GM19455 (cell line): ENCODE data around the gene TCF7L1.
"Not testable (repeated sequence)": the region's sequence is repeated elsewhere in the genome, so short reads cannot be mapped to it uniquely, and the experiment has no call there.

Experiments
- ATAC-seq: cut with Tn5 transposase; IDR thresholded peaks from one replicate; pipeline ENCODE4 v1.9.1; 2021; ENCODE audit not compliant: unreplicated experiment

The TCF7L1 gene

DNA sequence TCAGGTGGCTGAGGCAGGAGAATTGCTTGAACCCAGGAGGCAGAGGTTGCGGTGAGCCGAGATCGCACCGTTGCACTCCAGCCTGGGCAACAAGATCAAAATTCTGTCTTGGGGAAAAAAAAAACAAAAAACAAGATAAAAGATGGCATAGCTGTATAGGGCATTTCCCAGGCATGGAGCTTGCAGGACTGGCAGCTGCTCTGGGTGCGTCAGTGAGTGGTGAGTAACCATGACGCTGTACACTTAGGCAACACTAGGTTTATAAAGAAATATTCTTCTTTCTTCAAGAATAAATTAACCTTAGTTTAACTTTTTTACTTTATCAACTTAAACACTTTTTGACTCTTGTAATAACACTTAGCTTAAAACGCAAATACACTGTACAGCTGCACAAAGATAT, 179.2 kb downstream of the TCF7L1 start:
- ATAC-seq, result no peak

DNA sequence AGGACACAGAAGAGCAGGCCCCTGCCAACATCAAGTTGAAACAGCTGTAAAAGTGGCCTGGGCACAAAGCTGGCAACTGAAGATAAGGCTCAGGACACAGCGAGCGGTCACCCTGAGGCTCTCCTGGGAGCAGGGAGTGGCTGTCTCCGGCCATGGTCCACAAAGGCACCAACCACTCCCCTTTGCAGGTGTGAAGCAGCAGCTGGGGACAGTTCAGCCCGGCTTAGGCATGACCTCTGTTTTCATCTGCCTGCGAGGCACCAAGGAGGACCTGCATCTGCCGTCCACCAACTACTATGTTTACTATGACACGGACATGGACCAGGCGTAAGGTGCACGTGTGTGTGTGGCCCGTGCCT, 181.7 kb downstream of the TCF7L1 start:
- ATAC-seq, result no peak

DNA sequence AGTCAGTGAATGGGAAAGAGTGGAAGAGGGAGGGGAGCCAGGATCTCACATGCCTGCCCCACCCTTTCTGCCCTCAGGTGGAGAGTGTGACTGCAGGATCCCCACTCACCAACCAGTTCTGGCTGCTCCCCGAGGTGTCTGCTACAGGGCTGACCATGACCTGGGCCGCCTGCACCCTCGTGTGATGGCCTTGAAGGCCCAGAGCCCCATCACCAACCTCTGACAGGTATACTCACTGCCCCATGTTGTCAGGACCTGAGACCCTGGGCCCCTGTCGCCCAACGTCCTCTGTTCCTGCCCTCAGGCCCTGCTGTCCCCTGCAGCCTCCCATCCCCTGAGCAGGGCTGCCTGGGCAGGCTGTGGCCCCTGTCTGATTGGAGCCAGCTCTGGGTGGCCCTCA, 182.7 kb downstream of the TCF7L1 start:
- ATAC-seq, result not testable (repeated sequence)

DNA sequence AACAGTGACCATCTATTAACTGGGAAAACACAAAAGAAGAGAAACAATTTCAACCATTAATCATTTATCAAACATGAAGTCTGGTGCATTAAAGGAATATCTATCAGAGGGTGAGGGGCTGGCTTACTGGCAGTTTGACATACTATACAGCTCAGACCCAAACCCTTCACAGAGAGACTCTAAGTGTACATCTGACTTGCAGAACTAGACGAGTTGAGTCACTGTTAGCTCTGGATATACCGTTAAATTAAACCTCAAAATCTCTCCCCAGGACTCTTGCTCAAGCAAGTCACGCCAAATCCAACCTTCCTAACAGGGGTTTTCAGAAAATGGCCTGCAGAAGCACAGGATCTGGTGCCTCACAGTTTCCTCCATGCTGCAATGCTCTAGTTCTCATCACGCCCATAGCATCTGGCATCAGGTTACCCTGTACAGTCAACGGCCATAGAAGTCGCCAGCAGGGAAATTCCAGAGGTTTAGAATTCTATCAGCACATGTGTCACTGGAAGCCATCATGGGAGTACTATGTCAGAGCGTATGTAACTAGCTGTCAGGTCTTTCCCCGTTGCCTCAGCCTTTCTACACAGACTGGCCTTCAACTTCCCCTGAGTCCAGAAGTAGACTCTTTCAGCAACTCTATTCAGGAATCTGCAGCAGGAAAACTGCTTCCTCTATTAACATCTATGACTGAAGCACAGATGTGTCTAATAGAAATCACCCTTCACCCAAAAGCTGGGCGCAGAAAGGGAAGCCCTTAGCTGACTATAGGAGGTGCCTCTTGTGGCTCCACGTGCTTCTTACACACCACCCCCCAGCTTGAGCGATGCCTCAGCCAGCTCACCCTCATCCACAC, 185.3 kb downstream of the TCF7L1 start:
- ATAC-seq, result no peak

DNA sequence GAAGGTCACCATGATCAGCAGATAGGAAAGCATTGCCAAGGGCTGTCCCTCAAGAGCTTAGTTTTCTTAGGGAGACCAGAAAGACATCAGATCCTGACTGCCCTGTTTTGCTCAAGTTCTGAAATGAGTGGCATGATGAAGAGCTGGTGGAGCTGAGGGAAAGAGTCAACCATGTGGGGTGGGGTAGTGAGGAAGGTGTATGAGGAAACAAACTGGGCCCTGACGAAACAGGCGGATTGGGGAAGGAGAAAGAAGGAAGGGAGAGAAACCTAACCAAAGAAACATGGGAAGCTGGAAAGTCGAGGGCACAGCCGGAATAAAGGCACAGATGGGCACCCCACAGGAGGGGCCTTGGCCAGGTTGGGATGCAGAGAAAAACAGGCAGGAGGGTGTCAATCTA, 186.6 kb downstream of the TCF7L1 start:
- no peak for ATAC-seq

DNA sequence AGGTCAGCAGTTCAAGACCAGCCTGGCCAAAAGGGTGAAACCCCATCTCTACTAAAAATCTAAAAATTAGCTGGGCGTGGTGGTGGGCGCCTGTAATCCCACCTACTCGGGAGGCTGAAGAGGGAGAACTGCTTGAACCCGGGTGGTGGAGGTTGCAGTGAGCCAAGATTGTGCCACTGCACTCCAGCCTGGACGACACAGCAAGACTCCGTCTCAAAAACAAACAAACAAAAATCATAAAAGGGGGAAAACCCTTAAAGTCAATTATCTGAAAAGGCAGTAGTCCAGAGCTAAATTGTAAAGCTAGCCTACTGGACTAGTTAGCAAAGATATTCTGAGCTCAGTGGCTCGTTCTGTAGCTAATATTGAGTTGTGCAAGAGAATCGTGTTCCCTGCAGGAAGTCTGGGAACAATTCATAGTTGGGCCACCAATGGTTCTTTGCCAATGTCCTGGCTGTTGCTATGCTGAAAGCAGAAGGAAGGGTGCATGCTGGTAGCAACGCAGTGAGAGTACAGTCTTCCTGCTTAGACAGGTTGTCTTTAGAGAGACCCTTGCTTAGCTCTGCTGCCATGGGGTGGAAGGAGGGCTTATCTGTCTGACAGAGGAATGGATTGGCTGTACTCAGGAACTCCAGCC, 190.3 kb downstream of the TCF7L1 start:
- no peak for ATAC-seq

DNA sequence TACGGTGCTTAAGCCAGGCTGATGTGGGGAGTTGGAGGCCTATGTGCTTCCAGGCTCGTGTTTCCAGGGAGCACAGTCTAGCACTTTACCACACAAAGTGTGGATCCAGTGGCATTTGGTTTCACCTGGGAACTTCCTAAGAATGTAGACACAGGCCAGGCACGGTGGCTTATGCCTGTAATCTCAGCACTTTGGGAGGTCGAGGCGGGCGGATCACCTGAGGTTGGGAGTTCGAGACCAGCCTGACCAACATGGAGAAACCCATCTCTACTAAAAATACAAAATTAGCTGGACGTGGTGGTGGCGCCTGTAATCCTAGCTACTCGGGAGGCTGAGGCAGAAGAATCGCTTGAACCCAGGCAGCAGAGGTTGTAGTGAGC, 190.8 kb downstream of the TCF7L1 start:
- not testable (repeated sequence) for ATAC-seq

DNA sequence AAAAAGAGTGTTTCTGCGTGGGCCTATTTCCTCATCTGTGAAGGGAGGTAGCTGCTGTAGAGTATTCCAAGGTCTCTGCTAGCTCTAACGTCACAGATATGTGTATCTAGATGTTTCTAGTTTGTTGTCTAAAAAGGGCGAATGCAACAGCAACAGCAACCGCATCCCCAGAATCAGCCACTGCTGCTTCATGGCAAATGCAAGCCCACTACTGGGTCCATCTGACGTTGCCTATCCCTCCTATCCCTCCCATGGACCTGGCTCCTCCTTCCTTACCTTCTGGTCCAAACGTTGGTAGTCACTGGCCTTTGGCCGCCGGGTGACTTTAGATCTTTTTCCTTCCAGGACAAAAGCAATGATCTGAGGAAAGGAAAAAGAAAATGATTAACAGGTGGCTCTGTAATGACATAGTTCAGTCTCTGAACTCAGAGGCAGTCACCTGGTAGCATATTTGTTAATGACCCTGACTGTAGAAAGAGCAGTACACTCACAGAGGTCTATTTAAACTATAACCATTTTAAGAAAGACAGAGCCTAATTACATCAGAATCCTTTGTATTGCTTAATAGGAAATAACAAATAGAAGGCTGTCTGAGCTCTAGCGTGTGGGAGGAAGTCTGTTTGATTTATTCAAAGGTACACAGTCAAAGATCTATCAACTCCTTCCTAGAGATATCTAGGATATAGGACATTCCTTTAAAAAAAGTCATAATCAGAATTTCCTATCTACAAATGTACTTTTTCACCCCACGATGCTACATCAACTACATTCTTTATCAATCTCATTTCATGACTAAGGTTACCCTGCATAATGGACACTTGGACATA, 191.7 kb downstream of the TCF7L1 start:
- no peak for ATAC-seq

DNA sequence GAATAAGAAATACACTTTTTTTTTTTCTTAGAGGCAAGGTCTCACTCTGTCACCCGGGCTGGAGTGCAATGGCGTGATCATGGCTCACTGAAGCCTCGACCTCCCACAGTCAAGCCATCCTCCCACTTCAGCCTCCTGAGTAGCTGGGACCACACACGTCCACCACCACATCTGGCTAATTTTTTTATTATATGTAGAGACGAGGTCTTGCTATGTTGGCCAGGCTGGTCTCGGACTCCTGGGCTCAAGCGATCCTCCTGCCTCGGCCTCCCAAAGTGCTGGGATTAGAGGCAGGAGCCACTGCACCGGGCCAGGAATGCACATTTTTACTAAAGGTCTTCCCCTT, 192.2 kb downstream of the TCF7L1 start:
- ATAC-seq, result no peak

DNA sequence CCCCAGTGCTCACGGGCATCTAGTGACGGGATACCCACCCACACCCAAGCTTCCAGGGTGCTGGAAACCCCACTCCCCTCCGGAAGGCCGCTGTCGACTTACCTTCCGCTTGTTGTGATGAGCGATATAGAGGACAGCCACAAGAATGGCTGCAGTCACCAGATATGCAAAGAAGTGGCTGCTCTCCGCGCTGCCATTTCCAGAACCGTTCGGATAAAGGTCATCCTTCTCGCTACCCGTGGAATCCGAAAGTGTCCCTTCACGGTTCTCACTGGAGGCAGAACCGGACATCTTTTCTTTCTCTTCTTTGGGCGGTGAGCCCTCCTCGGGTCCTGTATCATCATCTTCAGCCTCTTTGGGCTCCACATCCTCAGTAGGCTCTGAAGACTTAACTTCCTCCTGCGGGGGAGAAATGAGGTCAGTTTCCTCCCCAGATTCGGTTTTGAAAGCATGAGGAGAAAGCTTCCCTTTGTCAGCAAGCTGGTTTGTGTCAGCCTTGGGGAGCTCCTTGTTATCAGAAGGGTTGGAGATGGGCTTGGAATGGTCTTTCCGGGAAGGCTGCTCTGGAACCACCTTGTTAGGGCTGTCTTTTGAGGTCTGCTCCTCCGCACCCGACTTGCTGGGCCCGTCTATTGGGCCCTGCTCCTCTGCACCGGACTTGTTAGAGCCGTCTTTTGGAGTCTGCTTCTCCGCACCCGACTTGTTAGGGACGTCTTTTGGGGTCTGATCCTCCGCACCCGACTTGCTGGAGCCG, 193.4 kb downstream of the TCF7L1 start:
- ATAC-seq, result peak; percentile 33

DNA sequence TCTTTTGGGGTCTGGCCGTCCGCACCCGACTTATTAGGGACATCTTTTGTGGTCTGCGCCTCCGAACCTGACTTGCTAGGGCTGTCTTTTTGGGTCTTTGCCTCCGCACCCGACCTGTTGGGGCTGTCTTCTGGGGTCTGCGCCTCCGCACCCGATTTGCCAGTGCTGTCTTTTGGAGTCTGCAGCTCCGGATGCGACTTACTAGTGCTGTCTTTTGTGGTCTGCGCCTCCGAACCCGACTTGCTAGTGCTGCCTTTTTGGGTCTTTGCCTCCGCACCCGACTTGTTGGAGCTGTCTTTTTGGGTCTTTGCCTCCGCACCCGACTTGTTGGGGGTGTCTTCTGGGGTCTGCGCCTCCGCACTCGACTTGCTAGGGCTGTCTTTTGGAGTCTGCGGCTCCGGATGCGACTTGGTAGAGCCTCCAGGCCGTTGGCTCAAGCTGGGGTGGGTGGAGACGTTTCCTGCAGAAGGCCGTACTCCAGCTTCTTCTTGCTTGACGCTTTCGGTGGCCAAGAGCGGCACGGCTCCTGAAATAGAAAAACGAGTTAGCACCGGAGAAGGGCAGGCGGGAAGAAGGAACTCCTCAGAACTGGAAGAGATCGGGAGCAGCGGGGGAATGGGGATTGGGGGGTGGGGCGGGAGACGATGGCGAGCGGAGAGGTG, 194.1 kb downstream of the TCF7L1 start:
- no peak for ATAC-seq

DNA sequence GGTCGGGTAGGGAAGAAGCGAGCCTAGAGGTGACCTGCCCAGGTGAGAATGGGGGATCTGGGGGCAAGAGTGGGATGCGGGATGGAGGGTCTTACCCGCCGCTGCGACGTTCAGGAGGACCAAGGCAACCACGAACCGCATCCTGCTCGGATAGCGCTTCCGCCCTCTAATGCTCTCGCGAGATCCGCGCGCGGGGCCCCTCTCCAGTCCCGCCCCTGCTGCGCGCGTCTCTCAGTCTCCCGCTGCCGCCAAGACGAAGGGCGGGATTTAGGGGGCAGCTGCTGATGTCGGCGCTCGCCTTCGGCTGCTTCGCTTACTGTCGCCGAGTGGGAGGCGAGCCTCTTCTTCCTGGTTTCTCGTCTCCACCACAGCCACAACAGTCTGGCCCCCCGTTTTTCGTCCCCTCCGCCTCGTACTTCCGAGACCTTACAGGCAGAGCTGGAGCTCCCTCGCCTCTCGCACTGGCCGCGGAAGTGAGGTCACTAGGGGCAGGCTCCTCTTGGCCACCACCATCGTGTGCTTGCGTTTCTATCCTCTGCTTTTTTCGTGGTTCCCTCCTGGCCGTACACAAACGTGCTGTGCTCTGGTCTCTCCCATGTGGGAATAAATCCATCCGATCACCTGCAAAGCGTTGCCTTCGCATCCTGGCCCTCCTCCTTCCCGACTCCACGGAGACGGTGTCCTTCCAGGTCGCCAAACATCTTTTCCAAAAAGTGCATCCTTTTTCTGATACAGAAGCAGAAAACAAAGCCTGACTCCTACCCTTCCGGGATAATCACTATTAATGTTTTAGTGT, 194.8 kb downstream of the TCF7L1 start, which contains the start of gene TGOLN2:
TGOLN2 (minus strand) TSS at position 168 of the 796 bp plus-strand sequence; CDS start at position 141, 27 bp downstream.
- peak; percentile 79 for ATAC-seq

DNA sequence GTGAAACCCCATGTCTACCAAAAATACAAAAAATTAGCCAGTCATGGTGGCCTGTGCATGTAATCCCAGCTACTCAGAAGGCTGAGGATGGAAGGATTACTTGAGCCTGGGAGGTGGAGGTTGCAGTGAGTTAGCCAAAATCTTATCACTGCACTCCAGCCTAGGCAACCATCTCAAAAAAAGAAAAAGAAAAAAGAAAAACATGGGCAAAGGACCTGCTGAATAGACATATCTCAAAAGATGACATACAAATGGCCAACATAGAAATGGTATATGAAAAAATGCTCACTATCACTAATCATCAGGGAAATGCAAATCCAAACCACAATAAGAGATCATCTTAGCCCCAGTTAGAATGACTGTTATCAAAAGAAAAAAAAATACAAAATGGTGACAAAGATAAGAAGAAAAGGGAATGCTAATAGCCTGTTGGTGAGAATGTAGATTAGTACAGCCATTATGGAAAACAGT, 196.0 kb downstream of the TCF7L1 start:
- ATAC-seq, result no peak

DNA sequence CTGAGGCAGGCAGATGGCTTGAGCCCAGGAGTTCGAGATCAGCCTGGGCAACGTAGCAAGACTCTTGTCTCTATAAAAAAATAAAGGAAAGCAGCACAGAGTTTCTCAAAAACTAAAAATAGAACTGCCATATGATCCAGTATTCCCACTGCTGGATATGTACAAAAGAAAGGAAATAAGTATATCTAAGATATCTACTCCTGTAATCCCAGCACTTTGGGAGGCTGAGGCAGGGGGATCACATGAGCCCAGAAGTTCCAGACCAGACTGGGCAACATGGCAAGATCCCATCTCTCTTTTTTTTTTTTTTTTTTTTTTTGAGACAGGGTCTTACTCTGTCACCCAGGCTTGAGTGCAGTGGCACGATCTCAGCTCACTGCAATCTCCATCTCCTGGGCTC, 196.5 kb downstream of the TCF7L1 start:
- ATAC-seq, result not testable (repeated sequence)

DNA sequence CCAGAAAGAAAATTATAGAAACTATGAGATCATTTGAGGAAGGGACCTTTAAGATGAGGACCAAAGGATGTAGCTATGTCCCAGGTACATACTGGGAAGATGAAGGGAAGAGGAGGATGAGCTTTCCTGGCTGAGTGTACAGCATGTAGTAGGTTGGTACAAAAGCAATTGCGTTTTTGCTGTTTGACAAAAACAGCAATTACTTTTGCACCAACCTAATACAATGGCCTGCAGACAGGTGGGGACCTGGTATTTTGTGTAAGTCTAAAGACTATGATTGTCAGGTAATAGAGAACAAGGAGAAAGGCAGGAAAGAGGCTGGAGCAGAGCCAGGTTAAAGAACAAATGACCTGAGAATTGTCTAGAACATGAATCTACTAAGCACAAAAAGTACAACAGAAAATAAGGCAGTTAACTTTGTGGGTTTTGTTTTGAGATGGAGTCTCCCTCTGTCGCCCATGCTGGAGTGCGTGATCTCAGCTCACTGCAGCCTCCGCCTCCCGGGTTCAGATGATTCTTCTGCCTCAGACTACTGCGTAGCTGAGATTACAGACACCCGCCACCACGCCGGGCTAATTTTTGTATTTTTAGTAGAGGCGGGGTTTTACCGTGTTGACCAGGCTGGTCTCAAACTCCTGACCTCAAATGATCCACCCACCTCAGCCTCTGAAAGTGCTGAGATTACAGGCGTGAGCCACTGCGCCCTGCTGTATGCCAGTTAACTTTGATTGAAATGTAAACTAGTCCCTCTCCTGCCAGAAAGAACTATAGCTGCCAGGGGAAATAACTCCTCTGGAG, 197.8 kb downstream of the TCF7L1 start:
- no peak for ATAC-seq

DNA sequence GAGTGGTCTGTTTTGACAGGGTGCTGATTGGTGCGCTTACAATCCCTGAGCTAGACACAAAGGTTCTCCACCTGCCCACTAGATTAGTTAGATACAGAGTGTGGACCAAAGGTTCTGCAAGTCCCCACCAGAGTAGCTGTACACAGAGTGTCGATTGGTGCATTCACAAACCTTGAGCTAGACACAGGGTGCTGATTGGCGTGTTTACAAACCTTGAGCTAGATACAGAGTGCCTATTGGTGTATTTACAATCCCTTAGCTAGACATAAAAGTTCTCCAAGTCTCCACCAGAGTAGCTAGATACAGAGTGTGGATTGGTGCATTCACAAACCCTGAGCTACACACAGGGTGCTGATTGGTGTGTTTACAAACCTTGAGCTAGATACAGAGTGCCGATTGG, 200.7 kb downstream of the TCF7L1 start:
- not testable (repeated sequence) for ATAC-seq

DNA sequence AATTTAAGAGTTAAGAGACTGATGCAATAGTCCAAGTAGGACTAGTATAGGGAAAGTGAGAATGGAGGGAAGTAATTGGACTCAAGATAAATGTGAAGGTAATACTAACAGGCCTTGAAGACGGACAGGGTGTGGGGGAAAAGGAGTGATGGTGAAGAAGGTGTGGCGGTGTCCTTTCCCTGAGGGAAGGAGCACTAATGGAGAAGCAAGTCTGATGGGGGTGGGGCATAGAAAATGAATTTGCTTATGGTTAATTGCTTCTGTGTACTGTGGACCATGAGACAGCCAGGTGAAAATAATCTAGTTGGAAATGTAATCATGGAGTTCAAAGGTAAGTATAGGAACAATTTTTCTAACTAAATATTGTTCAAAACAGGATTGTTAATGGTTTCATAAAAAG, 201.7 kb downstream of the TCF7L1 start:
- no peak for ATAC-seq

DNA sequence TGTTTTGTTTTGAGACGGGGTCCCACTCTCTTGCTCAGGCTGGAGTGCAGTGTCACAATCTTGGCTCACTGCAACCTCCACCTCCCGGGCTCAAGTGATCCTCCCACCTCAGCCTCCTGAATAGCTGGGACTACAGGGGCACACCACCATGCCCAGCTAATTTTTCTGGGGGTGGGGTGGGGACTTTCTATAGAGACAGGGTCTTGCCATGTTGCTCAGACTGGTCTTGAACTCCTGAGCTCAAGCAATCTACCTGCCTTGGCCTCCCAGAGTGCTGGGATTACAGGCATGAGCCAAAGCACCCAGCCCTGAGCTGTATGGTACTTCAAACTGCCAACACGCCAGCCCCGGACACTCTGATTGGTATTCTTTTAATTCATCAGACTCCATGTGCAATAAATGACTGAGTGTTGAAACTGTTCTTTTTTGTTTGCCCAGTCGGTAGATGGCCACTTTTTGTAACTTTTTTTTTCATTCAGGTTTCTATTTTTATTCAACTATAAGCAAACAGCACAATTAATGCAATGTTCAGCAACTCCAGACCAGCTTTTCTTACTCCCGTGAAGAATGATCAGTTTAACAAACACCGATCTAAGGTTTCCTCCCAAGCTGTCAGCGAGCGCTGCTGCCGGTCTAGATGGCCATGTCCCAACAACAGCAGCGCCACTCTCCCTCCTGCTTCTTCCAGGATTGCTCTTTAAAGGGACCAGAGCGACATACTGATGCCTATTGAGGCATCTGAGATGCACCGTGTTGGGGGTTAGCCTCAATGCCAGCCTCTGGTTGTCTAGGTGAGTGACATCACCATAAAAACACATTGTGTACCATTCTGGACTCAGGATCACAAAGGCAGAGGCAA, 207.1 kb downstream of the TCF7L1 start:
- no peak for ATAC-seq
